Measurements from ENCODE around the gene PLA2G5.
"Not testable (repeated sequence)": the region's sequence is repeated elsewhere in the genome, so short reads cannot be mapped to it uniquely, and the experiment has no call there.

Gene PLA2G5

GRCh38 chr1:20069874-20070273 lies at the start of gene PLA2G5:
PLA2G5 (plus strand) TSS chr1:20070194; CDS start chr1:20084831, 14,637 bp downstream.
- TF ChIP-seq, protein P1, sequence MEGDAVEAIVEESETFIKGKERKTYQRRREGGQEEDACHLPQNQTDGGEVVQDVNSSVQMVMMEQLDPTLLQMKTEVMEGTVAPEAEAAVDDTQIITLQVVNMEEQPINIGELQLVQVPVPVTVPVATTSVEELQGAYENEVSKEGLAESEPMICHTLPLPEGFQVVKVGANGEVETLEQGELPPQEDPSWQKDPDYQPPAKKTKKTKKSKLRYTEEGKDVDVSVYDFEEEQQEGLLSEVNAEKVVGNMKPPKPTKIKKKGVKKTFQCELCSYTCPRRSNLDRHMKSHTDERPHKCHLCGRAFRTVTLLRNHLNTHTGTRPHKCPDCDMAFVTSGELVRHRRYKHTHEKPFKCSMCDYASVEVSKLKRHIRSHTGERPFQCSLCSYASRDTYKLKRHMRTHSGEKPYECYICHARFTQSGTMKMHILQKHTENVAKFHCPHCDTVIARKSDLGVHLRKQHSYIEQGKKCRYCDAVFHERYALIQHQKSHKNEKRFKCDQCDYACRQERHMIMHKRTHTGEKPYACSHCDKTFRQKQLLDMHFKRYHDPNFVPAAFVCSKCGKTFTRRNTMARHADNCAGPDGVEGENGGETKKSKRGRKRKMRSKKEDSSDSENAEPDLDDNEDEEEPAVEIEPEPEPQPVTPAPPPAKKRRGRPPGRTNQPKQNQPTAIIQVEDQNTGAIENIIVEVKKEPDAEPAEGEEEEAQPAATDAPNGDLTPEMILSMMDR (IDR thresholded peaks at IDR 0.05; ENCODE audit: control insufficient read depth, extremely low read depth, insufficient read depth): no peak
- H3K4me3 ChIP-seq (ENCODE audit: low read depth, low read length): no peak within 1 kb of the TSS
- DNase-seq (ENCODE audit: low read depth): no peak

- H3K4me3 ChIP-seq (ENCODE audit: low read depth, low read length): no peak overlapping the region
- TF ChIP-seq, protein P1 (IDR thresholded peaks at IDR 0.05; ENCODE audit: control insufficient read depth, extremely low read depth, insufficient read depth): no peak
- no peak for DNase-seq (ENCODE audit: low read depth)
Measured at GRCh38 chr1:20028125-20028524, 41.9 kb upstream of the PLA2G5 start.

GRCh38 chr1:20028726-20029125 lies 41.3 kb upstream of the PLA2G5 start:
- H3K4me3 ChIP-seq (ENCODE audit: low read depth, low read length): no peak overlapping the region
- TF ChIP-seq, protein P1 (IDR thresholded peaks at IDR 0.05; ENCODE audit: control insufficient read depth, extremely low read depth, insufficient read depth): no peak
- DNase-seq (ENCODE audit: low read depth): no peak

GRCh38 chr1:20029178-20029912 lies 40.6 kb upstream of the PLA2G5 start:
- no peak overlapping the region for H3K4me3 ChIP-seq (ENCODE audit: low read depth, low read length)
- TF ChIP-seq, protein P1 (IDR thresholded peaks at IDR 0.05; ENCODE audit: control insufficient read depth, extremely low read depth, insufficient read depth): no peak
- no peak for DNase-seq (ENCODE audit: low read depth)

GRCh38 chr1:20030436-20031151 lies 39.4 kb upstream of the PLA2G5 start:
- not testable (repeated sequence) for H3K4me3 ChIP-seq (ENCODE audit: low read depth, low read length); DNase-seq (ENCODE audit: low read depth)

GRCh38 chr1:20031161-20031560 lies 38.8 kb upstream of the PLA2G5 start:
- no peak overlapping the region for H3K4me3 ChIP-seq (ENCODE audit: low read depth, low read length)
- DNase-seq (ENCODE audit: low read depth): no peak
- TF ChIP-seq, protein P1 (IDR thresholded peaks at IDR 0.05; ENCODE audit: control insufficient read depth, extremely low read depth, insufficient read depth): no peak

DNA sequence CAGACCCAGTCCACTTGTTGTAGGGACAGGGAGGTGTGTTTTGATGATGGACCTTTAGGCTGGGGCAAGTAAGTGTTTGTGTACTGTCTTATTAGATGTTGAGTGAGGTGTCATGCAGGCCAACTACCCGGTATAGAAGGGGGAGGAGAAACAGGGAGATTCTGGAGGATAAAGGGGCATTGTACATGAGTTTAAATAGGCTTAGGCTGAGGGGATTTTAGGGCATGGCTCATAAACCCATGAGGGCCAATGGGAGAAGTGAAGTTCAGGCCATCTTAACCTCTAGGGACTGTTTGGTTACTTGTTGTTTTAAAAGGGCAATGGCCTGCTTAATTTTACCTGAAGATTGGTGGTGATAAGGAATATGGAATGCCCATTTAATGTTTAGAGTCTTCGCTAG lies 38.2 kb upstream of the PLA2G5 start:
- TF ChIP-seq, protein P1 (IDR thresholded peaks at IDR 0.05; ENCODE audit: control insufficient read depth, extremely low read depth, insufficient read depth): no peak
- H3K4me3 ChIP-seq (ENCODE audit: low read depth, low read length): no peak overlapping the region

More for the DNA sequence above, 38.2 kb upstream of the PLA2G5 start:
- peak; percentile 27 for DNase-seq (ENCODE audit: low read depth)

Data from LNCaP clone FGC (cell line).